Ammon's horn (tissue), 1 donor: Measurements from ENCODE around the gene ZNF746.

Experiments
- DNase-seq: peaks from one replicate; pipeline ENCODE4 v3.0.0-alpha.2; 2016; ENCODE audit warnings: low spot score

Gene ZNF746

GRCh38 chr7:149427893-149428292 is 69.7 kb downstream of the ZNF746 start:
- DNase-seq = no peak

GRCh38 chr7:149427096-149427680 is 70.4 kb downstream of the ZNF746 start:
- DNase-seq = no peak

- DNase-seq = no peak
Measured at GRCh38 chr7:149423449-149424110, 74.0 kb downstream of the ZNF746 start.

GRCh38 chr7:149422914-149423301 is 74.7 kb downstream of the ZNF746 start:
- no peak for DNase-seq
